HEK293 (cell line): ENCODE measurements around the gene ESRRG.

Experiments used
- CTCF ChIA-PET: fragments of 350-600 bp; formaldehyde crosslinking; extraction: SDS; loops from one replicate; lab custom pipeline; 2021; ENCODE audit warnings: antibody characterized with exemption; lab: Yijun Ruan, JAX
- POLR2A ChIA-PET: fragments of 300-600 bp; formaldehyde crosslinking; extraction: SDS; loops from one replicate; lab custom pipeline; 2020; ENCODE audit warnings: antibody characterized with exemption, inconsistent platforms; lab: Yijun Ruan, JAX
- H3K27ac ChIP-seq: fragments of 200-500 bp; sonication (Bioruptor generic); 2 replicates; pipeline ENCODE4 v1.5.1; 2014; ENCODE audit warnings: low read depth, low read length, control low read depth, inconsistent platforms; ENCODE audit errors: extremely low read depth
- H3K36me3 ChIP-seq, 2 experiments: fragments of 200-500 bp in 1 of 2; sonication (Bioruptor generic) in 1 of 2; 1 replicate in 1 of 2; 2 replicates in 1 of 2; pipeline ENCODE4 v1.5.1; 2014 to 2017; ENCODE audit warnings: inconsistent platforms in 2 of 2, low read length in 2 of 2; ENCODE audit not compliant: control insufficient read depth in 2 of 2, insufficient read depth in 1 of 2
- H3K4me1 ChIP-seq: fragments of 200-500 bp; sonication (Bioruptor generic); 2 replicates; pipeline ENCODE4 v1.5.1; 2014; ENCODE audit warnings: mild to moderate bottlenecking, low read length, inconsistent platforms; ENCODE audit not compliant: control insufficient read depth, insufficient read depth
- H3K4me3 ChIP-seq: 2 replicates; pipeline ENCODE4 v1.5.1; 2011; ENCODE audit warnings: low read depth, mild to moderate bottlenecking, control low read depth, low read length, moderate library complexity
- H3K9me3 ChIP-seq: fragments of 200-500 bp; sonication (Bioruptor generic); 2 replicates; pipeline ENCODE4 v1.5.1; 2014; ENCODE audit warnings: low read depth, low read length, inconsistent platforms; ENCODE audit not compliant: control insufficient read depth, insufficient read depth
- PRDM2 ChIP-seq: fragments of 450-650 bp; formaldehyde crosslinking; IDR thresholded peaks from 2 replicates; pipeline ENCODE4 v1.5.1; 2016; ENCODE audit warnings: missing biosample characterization, missing genetic modification characterization, borderline replicate concordance
- ZBTB8A ChIP-seq: fragments of 450-650 bp; formaldehyde crosslinking; IDR thresholded peaks from 2 replicates; pipeline ENCODE4 v1.5.1; 2016; ENCODE audit warnings: missing biosample characterization, missing genetic modification characterization
- ZIC2 ChIP-seq: fragments of 450-650 bp; formaldehyde crosslinking; IDR thresholded peaks from 2 replicates; pipeline ENCODE4 v1.5.1; 2016; ENCODE audit warnings: missing biosample characterization, missing genetic modification characterization
- ZNF280D ChIP-seq: fragments of 450-650 bp; formaldehyde crosslinking; IDR thresholded peaks from 2 replicates; pipeline ENCODE4 v1.5.1; 2016; ENCODE audit warnings: missing biosample characterization, missing genetic modification characterization
- ZNF366 ChIP-seq: fragments of 450-650 bp; formaldehyde crosslinking; conservative IDR thresholded peaks from 2 replicates; pipeline ENCODE4 v1.5.1; 2016; ENCODE audit warnings: missing biosample characterization, missing genetic modification characterization
- ZNF394 ChIP-seq: fragments of 450-650 bp; formaldehyde crosslinking; IDR thresholded peaks from 2 replicates; pipeline ENCODE4 v1.5.1; 2016; ENCODE audit warnings: missing biosample characterization, missing genetic modification characterization, mild to moderate bottlenecking, moderate library complexity, borderline replicate concordance
- TF ChIP-seq, protein P1 (sequence below): fragments of 450-650 bp; formaldehyde crosslinking; IDR thresholded peaks from 2 replicates; pipeline ENCODE4 v1.5.1; 2016; ENCODE audit warnings: missing biosample characterization, missing genetic modification characterization
- TF ChIP-seq, protein P2 (sequence below): IDR thresholded peaks from 2 replicates; pipeline ENCODE4 v1.6.1; 2011; ENCODE audit warnings: mild to moderate bottlenecking, low read depth, low read length, borderline replicate concordance
- TF ChIP-seq, protein P3 (sequence below): fragments of 450-650 bp; formaldehyde crosslinking; IDR thresholded peaks from 2 replicates; pipeline ENCODE4 v1.5.1; 2016; ENCODE audit warnings: missing biosample characterization, missing genetic modification characterization

The ESRRG gene

GRCh38 chr1:216766633-216767327 is 43.6 kb upstream of the ESRRG start (continued):
- TF ChIP-seq ZNF394 (tag by site-specific recombination) (no peak), ZNF280D (no peak)
- TF ChIP-seq, protein P1, sequence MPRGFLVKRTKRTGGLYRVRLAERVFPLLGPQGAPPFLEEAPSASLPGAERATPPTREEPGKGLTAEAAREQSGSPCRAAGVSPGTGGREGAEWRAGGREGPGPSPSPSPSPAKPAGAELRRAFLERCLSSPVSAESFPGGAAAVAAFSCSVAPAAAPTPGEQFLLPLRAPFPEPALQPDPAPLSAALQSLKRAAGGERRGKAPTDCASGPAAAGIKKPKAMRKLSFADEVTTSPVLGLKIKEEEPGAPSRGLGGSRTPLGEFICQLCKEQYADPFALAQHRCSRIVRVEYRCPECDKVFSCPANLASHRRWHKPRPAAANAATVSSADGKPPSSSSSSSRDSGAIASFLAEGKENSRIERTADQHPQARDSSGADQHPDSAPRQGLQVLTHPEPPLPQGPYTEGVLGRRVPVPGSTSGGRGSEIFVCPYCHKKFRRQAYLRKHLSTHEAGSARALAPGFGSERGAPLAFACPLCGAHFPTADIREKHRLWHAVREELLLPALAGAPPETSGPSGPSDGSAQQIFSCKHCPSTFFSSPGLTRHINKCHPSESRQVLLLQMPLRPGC (tag by site-specific recombination), result no peak
- TF ChIP-seq, protein P2, sequence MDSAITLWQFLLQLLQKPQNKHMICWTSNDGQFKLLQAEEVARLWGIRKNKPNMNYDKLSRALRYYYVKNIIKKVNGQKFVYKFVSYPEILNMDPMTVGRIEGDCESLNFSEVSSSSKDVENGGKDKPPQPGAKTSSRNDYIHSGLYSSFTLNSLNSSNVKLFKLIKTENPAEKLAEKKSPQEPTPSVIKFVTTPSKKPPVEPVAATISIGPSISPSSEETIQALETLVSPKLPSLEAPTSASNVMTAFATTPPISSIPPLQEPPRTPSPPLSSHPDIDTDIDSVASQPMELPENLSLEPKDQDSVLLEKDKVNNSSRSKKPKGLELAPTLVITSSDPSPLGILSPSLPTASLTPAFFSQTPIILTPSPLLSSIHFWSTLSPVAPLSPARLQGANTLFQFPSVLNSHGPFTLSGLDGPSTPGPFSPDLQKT, result no peak

- ChIA-PET POLR2A (no interaction called here), CTCF (no interaction called here)
- H3K4me3 ChIP-seq, result no peak overlapping the region
- H3K36me3 ChIP-seq, result no peaks in the 10 kb centered on the region
- H3K27ac ChIP-seq, result no peak overlapping the region
- H3K9me3 ChIP-seq, result no peaks in the 10 kb centered on the region
- TF ChIP-seq PRDM2 (tag by site-specific recombination) (no peak), ZNF366 (tag by site-specific recombination) (no peak), ZIC2 (tag by site-specific recombination) (no peak), ZBTB8A (tag by site-specific recombination) (no peak)
- TF ChIP-seq, protein P3, sequence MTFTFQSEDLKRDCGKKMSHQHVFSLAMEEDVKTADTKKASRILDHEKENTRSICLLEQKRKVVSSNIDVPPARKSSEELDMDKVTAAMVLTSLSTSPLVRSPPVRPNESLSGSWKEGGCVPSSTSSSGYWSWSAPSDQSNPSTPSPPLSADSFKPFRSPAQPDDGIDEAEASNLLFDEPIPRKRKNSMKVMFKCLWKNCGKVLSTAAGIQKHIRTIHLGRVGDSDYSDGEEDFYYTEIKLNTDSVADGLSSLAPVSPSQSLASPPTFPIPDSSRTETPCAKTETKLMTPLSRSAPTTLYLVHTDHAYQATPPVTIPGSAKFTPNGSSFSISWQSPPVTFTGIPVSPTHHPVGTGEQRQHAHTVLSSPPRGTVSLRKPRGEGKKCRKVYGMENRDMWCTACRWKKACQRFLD, result no peak
- H3K4me1 ChIP-seq, result no peaks in the 10 kb centered on the region
These were observed 42.4 kb upstream of the ESRRG start for GRCh38 chr1:216765346-216766300.
